GM21360 (cell line): ENCODE data around the gene SDR9C7.
"Not testable (repeated sequence)": the region's sequence is repeated elsewhere in the genome, so short reads cannot be mapped to it uniquely, and the experiment has no call there.

ENCODE experiments used
- ATAC-seq: cut with Tn5 transposase; IDR thresholded peaks from one replicate; pipeline ENCODE4 v1.9.1; 2021; ENCODE audit warnings: mild to moderate bottlenecking, moderate library complexity; ENCODE audit not compliant: unreplicated experiment

SDR9C7 gene

DNA sequence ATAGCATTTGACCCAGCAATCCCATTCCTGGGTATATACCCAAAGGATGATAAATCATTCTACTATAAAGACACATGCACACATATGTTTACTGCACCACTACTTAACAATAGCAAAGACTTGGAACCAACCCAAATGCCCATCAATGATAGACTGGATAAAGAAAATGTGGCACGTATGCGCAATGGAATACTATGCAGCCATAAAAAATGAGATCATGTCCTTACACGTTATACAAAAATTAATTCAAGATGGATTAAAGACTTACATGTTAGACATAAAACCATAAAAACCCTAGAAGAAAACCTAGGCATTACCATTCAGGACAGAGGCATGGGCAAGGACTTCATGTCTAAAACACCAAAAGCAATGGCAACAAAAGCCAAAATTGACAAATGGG is 16.1 kb downstream of the SDR9C7 start:
- not testable (repeated sequence) for ATAC-seq

DNA sequence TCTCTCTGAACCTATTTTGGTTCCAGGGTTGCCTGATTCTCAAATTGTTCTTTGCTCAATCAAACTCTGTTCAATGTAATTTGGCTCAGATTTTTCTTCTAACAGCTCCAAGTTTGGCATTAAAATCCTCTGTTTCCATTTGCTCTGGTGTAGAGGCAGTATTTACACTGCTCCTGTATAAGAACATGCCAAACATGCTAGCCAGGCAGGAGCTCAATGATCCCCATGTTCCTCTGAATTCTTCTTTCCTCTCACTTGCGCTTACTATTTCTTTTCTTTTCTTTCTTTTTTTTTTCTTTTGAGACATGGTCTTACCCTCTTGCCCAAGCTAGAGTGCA is 17.2 kb downstream of the SDR9C7 start:
- no peak for ATAC-seq

- no peak for ATAC-seq
Measured at GRCh38 chr12:56916296-56916995, 17.8 kb downstream of the SDR9C7 start.

DNA sequence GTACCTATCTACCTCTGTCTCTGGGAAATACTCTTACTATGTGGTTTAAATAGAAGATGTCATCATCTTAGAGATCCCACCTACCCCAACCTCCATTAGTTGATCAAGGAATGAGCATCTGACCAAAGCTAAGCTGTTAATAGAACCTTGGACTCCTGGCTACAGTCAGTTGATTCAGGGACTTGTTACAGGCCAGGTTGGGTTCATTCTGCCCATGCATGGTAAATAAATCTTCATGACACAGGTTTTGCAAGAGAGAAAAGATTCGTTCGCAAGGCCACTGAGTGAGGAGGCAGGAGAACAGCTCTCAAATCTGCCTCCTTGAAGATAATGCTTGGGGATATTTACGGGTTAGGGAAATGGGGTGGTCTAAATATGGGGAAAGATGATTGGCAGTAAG is 19.5 kb downstream of the SDR9C7 start:
- ATAC-seq = no peak

DNA sequence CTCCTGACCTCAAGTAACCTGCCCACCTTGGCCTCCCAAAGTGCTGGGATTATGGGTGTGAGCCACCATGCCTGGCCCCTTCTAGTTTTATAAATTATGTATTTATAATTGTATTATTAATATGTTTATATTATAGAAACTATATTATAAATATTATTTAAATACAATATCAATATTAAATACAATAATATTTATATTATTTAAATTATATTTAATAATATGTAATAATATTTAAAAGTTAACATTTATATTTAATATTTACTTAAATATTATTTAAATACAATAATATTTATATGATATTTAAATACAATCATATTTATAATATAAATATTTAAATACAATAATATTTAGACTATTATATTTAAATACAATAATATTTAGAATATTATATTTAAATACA is 20.0 kb downstream of the SDR9C7 start:
- no peak for ATAC-seq

- ATAC-seq = not testable (repeated sequence)
Measured at GRCh38 chr12:56909403-56909802, 24.8 kb downstream of the SDR9C7 start.

DNA sequence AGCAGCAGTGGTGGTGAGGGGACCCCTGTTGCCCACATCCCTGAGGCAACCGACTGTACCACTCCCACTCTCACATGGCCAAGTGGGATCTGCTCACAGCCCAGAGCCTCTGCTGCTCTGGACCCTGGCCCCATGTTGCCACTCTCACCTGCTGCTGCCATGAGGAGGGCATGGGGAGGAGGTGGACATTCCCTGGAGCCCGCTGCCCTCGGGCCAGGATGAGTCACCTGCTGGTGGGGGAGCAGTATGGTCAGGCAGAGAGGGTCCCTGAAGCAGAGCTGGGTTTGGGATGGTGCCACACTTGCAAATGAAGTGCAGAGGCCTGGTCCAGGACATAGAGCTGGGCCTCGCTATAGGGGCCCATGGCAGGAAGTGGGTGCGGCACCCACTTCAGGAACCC is 26.1 kb downstream of the SDR9C7 start:
- ATAC-seq = no peak

- ATAC-seq = no peak
Measured at GRCh38 chr12:56905852-56906251, 28.4 kb downstream of the SDR9C7 start.

DNA sequence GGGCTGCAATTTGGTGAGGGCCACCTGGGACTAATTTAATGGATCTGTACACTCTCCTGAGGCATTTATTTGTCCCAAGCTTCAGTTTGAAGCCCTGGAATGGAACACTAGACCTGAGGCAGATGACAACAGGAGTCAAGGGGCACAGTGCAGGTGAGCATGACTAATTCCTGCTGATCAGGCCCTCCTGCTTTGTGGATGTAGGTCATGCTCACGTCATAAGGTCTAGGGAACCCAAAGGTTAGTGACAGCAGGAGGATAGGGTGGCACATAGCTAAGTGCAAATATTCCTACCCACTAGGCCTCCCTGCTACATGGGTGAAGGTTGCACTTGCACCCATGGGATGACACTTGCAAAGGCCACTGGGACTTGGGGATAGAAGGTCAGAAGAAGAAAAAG is 30.8 kb downstream of the SDR9C7 start:
- ATAC-seq = no peak

- ATAC-seq = not testable (repeated sequence)
Measured at GRCh38 chr12:56901313-56901712, 32.9 kb downstream of the SDR9C7 start.

DNA sequence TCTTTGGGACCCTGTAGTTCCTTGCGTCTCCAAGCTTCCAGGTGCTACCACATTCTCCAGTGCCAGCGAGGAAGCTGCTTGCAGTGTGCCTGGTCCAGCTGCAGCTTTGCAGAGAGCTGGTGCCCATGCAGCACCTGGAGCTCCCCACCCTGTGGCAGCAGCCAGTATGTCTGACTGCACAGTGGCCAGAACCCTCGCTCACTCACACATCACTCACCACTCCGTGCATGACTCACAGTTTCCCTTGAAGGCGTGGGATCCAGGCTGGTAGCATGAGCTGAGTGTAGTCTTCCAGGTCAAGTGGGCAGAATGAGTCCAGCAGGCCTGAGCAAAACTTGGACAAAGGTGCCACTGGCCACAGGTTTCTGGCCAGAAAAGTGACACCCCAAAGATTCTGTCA is 33.6 kb downstream of the SDR9C7 start:
- no peak for ATAC-seq

- ATAC-seq = no peak
Measured at GRCh38 chr12:56898938-56899337, 35.3 kb downstream of the SDR9C7 start.

DNA sequence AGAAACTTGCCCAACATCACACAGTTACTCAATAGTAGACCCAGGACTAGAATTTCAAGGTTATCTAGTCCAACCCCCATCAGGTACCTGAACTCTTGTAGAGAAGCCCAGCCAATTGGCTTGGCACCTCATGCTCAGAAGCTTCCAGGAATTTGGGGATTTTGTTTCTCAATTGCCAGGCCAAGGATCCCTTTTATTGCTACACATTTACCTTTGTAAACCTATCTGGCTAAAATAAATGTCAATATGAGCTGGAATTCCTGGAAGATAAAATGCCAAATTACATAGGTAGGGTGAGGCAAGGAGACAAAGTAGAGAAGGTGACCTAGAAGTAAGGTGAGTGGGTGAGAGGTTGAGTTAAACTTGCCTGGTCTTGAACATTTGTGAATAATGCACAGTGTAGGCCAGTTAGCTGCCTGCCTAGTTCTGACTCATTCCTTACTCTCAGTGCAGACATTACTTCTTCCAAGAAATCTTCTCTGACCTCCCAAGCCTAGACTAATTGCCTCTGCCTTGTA is 36.3 kb downstream of the SDR9C7 start:
- no peak for ATAC-seq

- ATAC-seq = no peak
Measured at GRCh38 chr12:56896082-56896481, 38.1 kb downstream of the SDR9C7 start.

DNA sequence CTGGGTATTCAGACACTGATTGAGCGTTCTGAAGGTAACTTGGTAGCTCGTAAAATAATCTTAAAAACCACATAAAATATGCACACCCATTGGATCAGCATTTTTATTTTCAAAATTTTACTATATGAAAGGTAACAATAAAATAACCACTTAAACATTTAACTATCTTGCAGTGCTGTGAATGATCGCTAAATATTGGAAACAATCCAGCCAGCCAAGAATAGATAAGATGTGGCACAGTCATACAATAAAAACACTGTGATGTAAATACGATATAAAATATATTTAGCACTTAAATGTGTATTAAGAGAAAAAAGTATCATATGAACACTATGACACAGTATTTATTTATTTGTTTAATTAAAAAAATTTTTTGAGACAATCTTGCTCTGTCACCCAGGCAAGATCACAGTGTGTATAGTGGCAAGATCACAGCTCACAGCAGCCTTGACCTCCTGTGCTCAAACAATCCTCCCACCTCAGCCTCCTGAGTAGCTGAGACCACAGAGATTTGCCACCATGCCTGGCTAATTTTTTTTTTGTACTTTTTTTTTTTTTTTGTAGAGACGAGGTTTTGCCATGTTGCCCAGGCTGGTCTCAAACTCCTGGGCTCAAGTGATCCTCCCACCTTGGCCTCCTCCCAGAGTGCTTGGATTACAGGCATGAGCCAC is 39.4 kb downstream of the SDR9C7 start:
- no peak for ATAC-seq

- ATAC-seq = not testable (repeated sequence)
Measured at GRCh38 chr12:56891885-56892284, 42.3 kb downstream of the SDR9C7 start.

DNA sequence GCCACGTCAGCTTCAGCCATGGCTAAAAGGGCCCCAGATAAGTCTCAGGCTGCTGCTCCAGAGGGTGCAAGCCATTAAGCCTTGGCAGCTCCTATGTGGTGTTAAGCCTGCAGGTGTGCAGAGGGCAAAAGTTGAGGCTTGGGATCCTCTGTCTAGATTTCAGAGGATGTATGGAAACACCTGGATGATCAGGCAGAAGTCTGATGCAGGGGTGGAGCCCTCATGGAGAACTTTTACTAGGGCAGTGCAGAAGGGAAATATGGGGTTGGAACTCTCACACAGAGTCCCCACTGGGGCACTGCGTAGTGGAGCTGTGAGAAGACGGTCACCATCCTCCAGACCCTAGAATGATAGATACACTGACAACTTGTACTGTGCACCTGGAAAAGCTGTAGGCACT is 47.9 kb downstream of the SDR9C7 start:
- ATAC-seq = no peak

GRCh38 chr12:56885316-56885715 is 48.9 kb downstream of the SDR9C7 start:
- ATAC-seq = no peak

DNA sequence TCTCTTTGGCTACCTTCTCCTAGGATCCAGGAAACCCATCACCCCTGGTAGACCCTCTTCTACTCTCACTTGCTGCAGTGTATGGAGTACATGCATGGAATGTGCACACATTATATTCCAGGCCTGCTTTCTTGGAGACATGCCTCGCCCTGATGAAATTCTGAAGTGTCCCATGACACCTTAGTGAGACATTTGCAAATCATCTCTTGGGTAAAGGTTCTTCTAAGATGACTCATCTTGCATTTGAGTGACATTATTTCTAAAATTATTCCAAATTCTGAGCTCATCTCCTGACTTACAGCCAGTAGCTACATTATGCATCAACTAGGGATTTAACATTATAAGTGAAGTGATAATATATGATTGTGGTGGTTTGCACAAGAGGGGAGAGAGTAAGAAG is 49.8 kb downstream of the SDR9C7 start:
- ATAC-seq = no peak

DNA sequence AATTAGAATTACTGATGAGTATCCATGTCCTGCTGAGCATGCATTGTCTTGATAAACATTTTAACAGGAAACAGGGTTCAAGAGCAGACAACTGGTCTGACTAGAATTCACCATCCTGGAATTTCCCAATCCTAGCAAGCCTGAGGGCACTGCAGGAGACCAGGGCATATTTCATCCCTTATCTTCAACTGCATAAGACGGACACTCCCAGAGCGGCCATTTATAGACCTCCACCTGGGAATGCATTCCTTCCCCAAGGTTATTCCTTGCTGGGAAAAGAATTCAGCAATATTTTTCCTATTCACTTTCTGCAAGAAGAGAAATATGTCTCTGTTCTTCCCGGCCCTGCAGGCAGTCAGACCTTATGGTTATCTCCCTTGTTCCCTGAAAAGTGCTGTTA is 51.8 kb downstream of the SDR9C7 start:
- ATAC-seq = not testable (repeated sequence)

DNA sequence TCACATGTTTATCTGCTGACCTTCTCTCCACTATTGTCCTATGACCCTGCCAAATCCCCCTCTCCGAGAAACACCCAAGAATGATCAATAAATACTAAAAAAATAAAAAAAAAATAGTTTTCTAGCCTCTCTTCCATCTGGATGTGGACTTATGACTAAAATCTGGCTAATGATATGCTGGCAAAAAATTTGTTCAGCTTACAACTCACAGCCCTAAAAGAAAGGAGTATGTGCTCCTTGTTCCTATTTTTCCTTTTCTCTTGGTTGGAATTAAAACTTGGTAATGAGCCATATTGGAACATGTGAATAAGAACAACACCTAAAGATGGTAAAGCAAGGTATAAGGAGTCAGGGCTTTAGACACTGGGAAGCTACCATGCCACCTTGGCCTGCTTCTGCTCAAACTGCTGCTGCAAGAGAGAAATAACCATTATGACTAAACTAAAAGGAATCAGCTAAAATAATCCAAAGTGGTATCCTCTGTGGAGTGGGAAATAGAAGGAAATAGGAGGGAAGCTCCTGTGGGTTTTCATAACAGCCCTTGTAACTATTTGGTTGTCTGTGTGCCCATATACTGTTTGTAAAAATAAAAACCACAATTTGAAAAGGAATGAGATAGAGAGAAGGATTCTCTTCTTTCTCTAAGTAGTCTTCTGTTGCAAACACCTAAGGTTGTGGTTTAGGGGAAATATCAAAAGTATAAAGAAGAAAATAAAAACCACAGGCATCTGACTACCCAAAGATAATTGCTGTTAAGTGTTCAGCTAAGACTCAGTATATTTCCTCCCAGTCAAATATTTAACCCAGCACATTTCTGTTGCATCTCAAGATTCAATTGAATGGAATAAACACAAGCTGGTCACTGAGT is 53.8 kb downstream of the SDR9C7 start:
- no peak for ATAC-seq
